Endodermal cell (in vitro differentiated cells): ENCODE measurements around the gene NEGR1. TPM values are rescaled to one million over a fixed set of nuclear protein-coding genes. Genes with fewer than 3 reads are reported as not detected.

Experiments used
- DNase-seq: peaks from one replicate; pipeline ENCODE4 v3.0.0-alpha.2; 2017
- H3K27ac ChIP-seq: 2 replicates; pipeline ENCODE4 v1.5.1; 2013; ENCODE audit warnings: mild to moderate bottlenecking, low read depth, low read length, moderate library complexity
- H3K27me3 ChIP-seq: 2 replicates; pipeline ENCODE4 v1.6.1; 2013; ENCODE audit warnings: mild to moderate bottlenecking, low read length, moderate library complexity; ENCODE audit not compliant: insufficient read depth, control insufficient read depth, poor library complexity, severe bottlenecking
- H3K36me3 ChIP-seq: 2 replicates; pipeline ENCODE4 v1.7.0; 2013; ENCODE audit warnings: mild to moderate bottlenecking, low read length, moderate library complexity; ENCODE audit not compliant: control insufficient read depth, insufficient read depth
- H3K4me1 ChIP-seq: one replicate; pipeline ENCODE4 v1.7.0; 2013; ENCODE audit warnings: low read length; ENCODE audit not compliant: control insufficient read depth, insufficient read depth
- H3K4me3 ChIP-seq: 2 replicates; pipeline ENCODE4 v1.5.1; 2013; ENCODE audit warnings: mild to moderate bottlenecking, low read length, moderate library complexity
- H3K9ac ChIP-seq: 2 replicates; pipeline ENCODE4 v1.6.1; 2013; ENCODE audit warnings: mild to moderate bottlenecking, low read length, moderate library complexity; ENCODE audit not compliant: poor library complexity, severe bottlenecking; ENCODE audit errors: extremely low read depth
- H3K9me3 ChIP-seq: 2 replicates; pipeline ENCODE4 v1.6.1; 2013; ENCODE audit warnings: mild to moderate bottlenecking, low read length, moderate library complexity; ENCODE audit not compliant: control insufficient read depth
- H3K27ac Mint-ChIP-seq: 2 replicates; pipeline ENCODE4 v1.8.0; 2020; ENCODE audit warnings: mixed read lengths
- H3K27me3 Mint-ChIP-seq: 2 replicates; pipeline ENCODE4 v1.8.0; 2021; ENCODE audit warnings: mild to moderate bottlenecking, mixed read lengths; ENCODE audit not compliant: insufficient read depth
- H3K36me3 Mint-ChIP-seq: 2 replicates; pipeline ENCODE4 v1.8.0; 2020; ENCODE audit warnings: low read depth, mixed read lengths
- H3K4me1 Mint-ChIP-seq: 2 replicates; pipeline ENCODE4 v1.8.0; 2020; ENCODE audit warnings: mixed read lengths
- H3K4me3 Mint-ChIP-seq: 2 replicates; pipeline ENCODE4 v1.8.0; 2020; ENCODE audit warnings: mild to moderate bottlenecking, moderate library complexity, mixed read lengths
- H3K9me3 Mint-ChIP-seq: 2 replicates; pipeline ENCODE4 v1.8.0; 2020; ENCODE audit warnings: mild to moderate bottlenecking, mixed read lengths
- WGBS, 2 experiments: methylation state at CpG; one replicate each; pipeline versions ENCODE4 v1.1.5 to v1.1.7; 2013; ENCODE audit warnings: missing lambda C conversion rate in 2 of 2, mixed read lengths in 1 of 2; ENCODE audit not compliant: insufficient coverage in 1 of 2, insufficient read length in 1 of 2; 5-methylcytosine and 5-hydroxymethylcytosine counted together
- total RNA-seq, 2 donors: library from RNA; stranded (reverse); fragmentation: NEBNext Ultra II Directional in 1 of 2; extraction: Animal tissue kit (Norgen Biotek cat#: 25700) in 1 of 2; gene quantifications; 2 replicates in 1 of 2; 3 replicates in 1 of 2; pipeline ENCODE4 v1.2.1, GENCODE V29; 2021
- TF ChIP-seq, protein P1 (sequence below): fragments of 200-600 bp; sonication (generic); conservative IDR thresholded peaks from 2 replicates; pipeline ENCODE4 v1.5.0; 2021; ENCODE audit warnings: antibody characterized with exemption, mild to moderate bottlenecking

NEGR1 gene
- total RNA-seq, 2 donors from 2014 or later, result 1.5 to 2.1 TPM

DNA sequence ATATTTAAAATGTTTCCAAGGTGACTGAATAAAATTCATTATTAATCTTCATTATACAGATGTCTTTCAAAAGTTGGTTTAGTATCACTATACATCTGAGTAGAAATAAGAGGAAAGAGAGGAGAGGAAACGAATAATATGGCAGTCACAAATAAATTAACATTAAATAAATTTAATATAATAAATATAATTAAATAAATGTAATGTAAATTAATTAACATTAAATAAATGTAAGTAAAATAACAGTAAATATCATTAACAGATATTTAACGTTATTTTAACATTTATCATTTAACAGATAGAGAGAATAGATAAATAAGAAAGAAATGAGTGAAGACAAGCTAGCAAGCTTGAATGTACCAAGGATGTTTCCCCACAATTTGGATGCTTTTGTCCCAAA lies 592.7 kb downstream of the NEGR1 start:
- H3K36me3 ChIP-seq, result no peaks in the 10 kb centered on the region
- H3K9ac ChIP-seq, result no peak overlapping the region
- Mint-ChIP-seq H3K27ac (no peak overlapping the region), H3K9me3 (no peaks in the 10 kb centered on the region), H3K36me3 (no peaks in the 10 kb centered on the region), H3K27me3 (no peaks in the 10 kb centered on the region), H3K4me1 (no peaks in the 10 kb centered on the region), H3K4me3 (no peak overlapping the region)
- H3K27me3 ChIP-seq, result no peaks in the 10 kb centered on the region
- TF ChIP-seq, protein P1, sequence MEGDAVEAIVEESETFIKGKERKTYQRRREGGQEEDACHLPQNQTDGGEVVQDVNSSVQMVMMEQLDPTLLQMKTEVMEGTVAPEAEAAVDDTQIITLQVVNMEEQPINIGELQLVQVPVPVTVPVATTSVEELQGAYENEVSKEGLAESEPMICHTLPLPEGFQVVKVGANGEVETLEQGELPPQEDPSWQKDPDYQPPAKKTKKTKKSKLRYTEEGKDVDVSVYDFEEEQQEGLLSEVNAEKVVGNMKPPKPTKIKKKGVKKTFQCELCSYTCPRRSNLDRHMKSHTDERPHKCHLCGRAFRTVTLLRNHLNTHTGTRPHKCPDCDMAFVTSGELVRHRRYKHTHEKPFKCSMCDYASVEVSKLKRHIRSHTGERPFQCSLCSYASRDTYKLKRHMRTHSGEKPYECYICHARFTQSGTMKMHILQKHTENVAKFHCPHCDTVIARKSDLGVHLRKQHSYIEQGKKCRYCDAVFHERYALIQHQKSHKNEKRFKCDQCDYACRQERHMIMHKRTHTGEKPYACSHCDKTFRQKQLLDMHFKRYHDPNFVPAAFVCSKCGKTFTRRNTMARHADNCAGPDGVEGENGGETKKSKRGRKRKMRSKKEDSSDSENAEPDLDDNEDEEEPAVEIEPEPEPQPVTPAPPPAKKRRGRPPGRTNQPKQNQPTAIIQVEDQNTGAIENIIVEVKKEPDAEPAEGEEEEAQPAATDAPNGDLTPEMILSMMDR, result no peak
- no CpG with 5 or more reads among the region's 2 CpGs for WGBS, 2 experiments
- no peak overlapping the region for H3K27ac ChIP-seq
- no peaks in the 10 kb centered on the region for H3K4me1 ChIP-seq
- no peak overlapping the region for H3K4me3 ChIP-seq
- no peak for DNase-seq
- H3K9me3 ChIP-seq, result no peaks in the 10 kb centered on the region

DNA sequence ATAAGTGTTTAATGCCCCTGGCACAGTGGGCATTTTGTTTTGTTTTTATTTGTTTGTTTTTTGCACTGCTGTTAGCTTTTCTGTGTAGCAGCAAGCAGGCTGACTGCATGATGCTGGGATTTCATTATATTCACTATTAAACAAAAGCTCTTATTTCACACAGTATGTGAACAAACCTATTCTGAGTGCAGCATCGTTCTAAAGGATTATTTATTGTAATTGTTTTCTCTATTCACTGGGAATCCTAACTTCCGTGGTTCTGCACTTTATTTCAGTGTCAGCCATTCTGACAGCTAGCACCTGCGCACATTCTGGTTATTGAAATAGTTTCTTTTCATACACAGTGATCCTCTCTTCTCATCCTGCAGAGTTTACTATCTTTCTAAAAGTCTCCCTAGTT lies 595.0 kb downstream of the NEGR1 start:
- Mint-ChIP-seq H3K4me3 (no peak overlapping the region), H3K27ac (no peak overlapping the region), H3K27me3 (no peaks in the 10 kb centered on the region), H3K36me3 (no peaks in the 10 kb centered on the region), H3K9me3 (no peaks in the 10 kb centered on the region), H3K4me1 (no peaks in the 10 kb centered on the region)
- H3K27me3 ChIP-seq, result no peaks in the 10 kb centered on the region
- no peak overlapping the region for H3K27ac ChIP-seq
- WGBS, 2 experiments, result 91 to 94% methylated on average over 2 to 3 of the region's 3 CpGs
- H3K9ac ChIP-seq, result no peak overlapping the region
- TF ChIP-seq, protein P1, result no peak
- no peaks in the 10 kb centered on the region for H3K36me3 ChIP-seq
- no peaks in the 10 kb centered on the region for H3K9me3 ChIP-seq
- DNase-seq, result no peak
- no peaks in the 10 kb centered on the region for H3K4me1 ChIP-seq
- H3K4me3 ChIP-seq, result no peak overlapping the region

DNA sequence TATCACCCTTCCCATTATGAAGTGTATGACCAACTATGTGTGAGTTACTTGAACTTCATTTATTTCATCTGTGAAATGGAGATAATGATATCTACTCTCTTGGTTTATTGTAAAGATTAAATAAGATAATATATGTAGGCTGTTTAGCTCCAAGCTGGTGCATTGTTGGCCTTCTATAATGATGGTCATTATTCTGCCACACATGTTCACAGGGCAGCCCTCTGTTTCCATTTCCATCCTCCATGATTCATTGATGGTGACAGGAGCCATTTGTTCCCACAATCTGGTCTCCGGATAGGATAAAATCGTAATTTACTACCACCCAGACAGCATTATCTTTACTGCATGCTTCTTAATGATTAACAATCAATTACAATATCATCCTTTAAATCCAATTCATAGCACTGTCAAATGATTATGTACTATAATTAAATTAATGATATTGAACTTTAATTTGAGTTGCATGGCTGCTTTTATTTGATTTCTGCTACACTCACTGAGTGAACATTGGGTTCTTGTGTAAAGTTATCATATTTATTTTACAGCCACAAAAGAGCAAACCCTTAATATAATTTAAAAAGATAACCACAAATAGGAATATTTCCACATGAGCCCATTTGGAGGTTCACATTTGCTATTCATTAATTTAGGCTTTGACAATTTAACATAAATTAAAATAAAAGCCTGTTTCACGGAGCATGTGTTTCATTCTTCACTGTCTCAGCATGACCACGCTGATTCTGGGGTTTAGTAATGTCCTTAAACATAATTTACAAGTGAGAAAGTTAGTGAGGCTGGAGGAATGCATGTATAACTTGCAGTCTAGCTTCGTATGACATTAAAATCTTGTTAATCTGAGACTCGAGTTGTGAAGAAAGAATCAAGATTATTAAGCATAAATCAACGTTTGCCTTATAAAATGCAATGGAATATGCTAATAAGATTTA lies 605.1 kb downstream of the NEGR1 start:
- no peaks in the 10 kb centered on the region for H3K27me3 Mint-ChIP-seq
- no peaks in the 10 kb centered on the region for H3K4me1 Mint-ChIP-seq
- DNase-seq, result no peak
- H3K4me3 Mint-ChIP-seq, result no peak overlapping the region
- TF ChIP-seq, protein P1, result no peak
- H3K4me1 ChIP-seq, result no peaks in the 10 kb centered on the region
- no peaks in the 10 kb centered on the region for H3K9me3 ChIP-seq
- H3K36me3 ChIP-seq, result no peaks in the 10 kb centered on the region
- no peak overlapping the region for H3K27ac Mint-ChIP-seq
- no peaks in the 10 kb centered on the region for H3K27me3 ChIP-seq
- H3K9me3 Mint-ChIP-seq, result no peaks in the 10 kb centered on the region
- no peak overlapping the region for H3K9ac ChIP-seq
- H3K27ac ChIP-seq, result no peak overlapping the region
- WGBS, 2 experiments, result 86 to 88% methylated on average over 7 of the region's 7 CpGs
- no peak overlapping the region for H3K4me3 ChIP-seq
- H3K36me3 Mint-ChIP-seq, result no peaks in the 10 kb centered on the region
